Thyroid gland (tissue), 4 donors: ENCODE data around the gene ARV1.

ENCODE experiments used
- CTCF ChIP-seq, 6 experiments: fragments of 200-600 bp in 3 of 6; fragments of 450-650 bp in 3 of 6; sonication (generic) in 3 of 6; IDR thresholded peaks; one replicate each; pipeline ENCODE4 v1.5.1; 2016 to 2019; ENCODE audit warnings: antibody characterized with exemption in 6 of 6, mild to moderate bottlenecking in 2 of 6, inconsistent platforms in 1 of 6, moderate library complexity in 1 of 6
- POLR2A ChIP-seq, 2 donors: fragments of 450-650 bp; IDR thresholded peaks; one replicate each; pipeline ENCODE4 v1.6.1; 2017; ENCODE audit warnings: antibody characterized with exemption in 2 of 2, mild to moderate bottlenecking in 2 of 2, moderate library complexity in 1 of 2

GRCh38 chr1:231028682-231029081 is 49.8 kb downstream of the ARV1 start:
- TF ChIP-seq CTCF (IDR thresholded peaks at IDR 0.05) (no peak), POLR2A (IDR thresholded peaks at IDR 0.05) (no peak)
